Activated T-cell treated with anti-CD3 and anti-CD28 coated beads for 4 hours (primary cell): ENCODE data around the gene CLASP2.
"Not testable (repeated sequence)": the region's sequence is repeated elsewhere in the genome, so short reads cannot be mapped to it uniquely, and the experiment has no call there.

Experiments used
- DNase-seq: peaks from one replicate; pipeline ENCODE4 v3.0.0-alpha.2; 2020

Gene CLASP2

GRCh38 chr3:33717866-33718594 is at the start of gene CLASP2:
TSS of gene CLASP2 (minus strand) at chr3:33718254. CDS start at chr3:33718002, 252 bp downstream.
- DNase-seq: peak; percentile 74

- no peak for DNase-seq
Observed at GRCh38 chr3:33758864-33759263, 40.8 kb upstream of the CLASP2 start.

DNA sequence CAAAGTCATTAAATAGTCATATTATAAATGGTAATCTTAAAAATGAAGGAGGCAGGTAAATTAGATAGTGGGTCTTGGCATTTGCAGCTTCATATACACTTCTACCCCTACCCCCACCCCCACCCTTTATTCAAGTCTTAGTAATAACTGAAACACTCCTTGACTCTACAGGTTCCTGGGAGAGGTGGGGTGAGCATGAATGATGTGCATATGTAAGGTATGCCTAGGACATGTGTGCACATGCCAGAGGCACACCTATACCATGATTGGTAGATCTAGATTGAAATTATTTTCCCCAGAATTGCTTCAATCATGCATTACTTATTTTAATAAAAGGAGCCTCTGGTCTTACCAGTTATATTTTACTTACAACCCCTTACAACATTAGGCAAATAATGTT is 40.2 kb upstream of the CLASP2 start:
- no peak for DNase-seq

DNA sequence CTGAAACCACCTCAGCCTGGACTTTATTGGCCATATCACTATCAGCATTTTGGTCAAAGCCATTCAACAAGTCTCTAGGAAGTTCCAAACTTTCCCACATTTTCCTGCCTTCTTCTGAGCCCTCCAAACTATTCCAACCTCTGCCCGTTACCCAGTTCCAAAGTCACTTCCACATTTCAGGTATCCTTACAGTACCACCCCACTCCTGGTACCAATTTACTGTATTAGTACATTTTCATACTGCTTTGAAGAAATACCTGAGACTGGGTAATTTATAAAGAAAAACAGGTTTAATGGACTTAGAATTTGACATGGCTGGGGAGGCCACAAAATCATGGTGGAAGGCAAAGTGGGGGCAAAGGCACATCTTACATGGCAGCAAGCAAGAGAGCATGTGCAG is 36.3 kb upstream of the CLASP2 start:
- not testable (repeated sequence) for DNase-seq

GRCh38 chr3:33751336-33751735 is 33.3 kb upstream of the CLASP2 start:
- DNase-seq: no peak

DNA sequence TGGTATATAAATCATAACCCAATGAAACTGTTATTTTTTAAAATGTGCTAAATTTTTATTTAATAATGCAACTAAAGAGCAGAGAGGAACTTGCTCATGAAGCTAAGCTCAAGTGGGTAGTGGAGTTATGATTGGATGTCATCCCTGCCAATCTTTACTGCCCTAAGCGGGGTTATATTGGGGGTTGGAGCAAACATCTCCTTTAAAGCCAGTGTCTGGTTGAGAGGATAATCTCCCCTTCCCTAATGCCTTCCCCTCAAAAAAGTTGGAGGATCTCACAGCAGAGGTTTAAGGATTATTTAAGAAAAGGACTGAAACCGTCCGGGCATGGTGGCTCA is 32.1 kb upstream of the CLASP2 start:
- no peak for DNase-seq

DNA sequence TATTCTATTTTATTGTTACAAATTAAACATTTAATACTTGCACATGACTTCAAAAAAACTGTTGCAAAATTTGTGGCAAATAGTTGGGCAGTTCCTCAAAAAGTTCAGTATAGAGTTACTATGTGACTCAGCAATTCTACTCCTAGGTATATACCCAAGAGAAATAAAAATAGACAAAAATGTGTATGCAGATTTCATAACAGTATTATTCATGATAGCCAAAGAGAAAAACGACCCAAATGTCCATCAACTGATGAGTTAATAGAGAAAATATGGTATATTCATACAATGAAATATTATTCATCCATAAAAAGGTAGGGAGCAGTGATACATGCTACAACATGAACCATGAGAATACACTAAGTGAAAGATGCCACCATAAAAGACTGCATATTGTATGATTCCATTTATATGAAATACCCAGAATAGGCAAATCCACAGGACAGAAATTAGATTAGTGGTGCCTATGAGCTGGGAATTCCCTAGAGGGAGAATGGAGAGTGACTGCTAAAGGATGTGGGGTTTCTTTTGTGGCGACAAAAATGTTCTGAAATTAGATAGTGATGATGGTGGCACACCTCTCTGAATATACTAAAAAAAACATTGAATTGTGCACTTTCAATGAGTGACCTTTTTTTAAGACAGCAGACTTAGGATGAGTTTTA is 31.6 kb upstream of the CLASP2 start:
- DNase-seq: no peak

GRCh38 chr3:33746416-33747116 is 28.5 kb upstream of the CLASP2 start:
- DNase-seq: no peak

DNA sequence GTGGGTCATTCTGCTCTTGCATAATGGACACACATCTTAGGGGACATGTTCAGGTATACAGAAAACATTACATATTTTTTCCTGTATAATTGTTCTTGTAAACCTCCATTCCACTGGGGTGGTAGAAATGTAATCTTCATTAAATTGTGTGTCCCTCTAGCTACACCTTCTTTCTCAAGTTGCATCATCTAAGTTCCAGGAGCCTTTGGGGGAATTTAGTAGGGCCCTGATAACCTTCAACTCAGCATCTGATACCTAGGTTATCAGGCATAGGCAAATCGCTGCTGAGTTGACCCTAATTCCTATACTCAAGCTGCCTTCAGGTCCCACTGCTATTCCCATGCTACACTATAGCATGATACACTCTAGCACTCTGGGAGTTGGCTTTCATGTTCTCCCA is 19.1 kb upstream of the CLASP2 start:
- no peak for DNase-seq

DNA sequence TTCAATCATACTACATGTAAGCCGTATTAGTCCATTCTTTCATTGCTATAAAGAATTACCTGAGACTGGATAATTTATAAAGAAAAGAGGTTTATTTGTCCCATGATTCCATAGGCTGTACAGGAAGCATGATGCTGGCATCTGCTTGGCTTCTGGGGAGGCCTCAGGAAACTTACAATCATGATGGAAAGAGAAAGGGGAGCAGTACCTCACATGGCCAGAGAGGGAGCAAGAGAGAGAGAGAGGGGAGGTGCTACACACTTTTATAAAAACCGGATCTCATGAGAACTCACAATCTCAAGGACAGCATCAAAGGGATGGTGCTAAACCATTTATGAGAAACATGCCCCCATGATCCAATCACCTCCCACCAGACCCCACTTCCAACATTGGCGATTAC is 14.3 kb upstream of the CLASP2 start:
- no peak for DNase-seq

GRCh38 chr3:33729993-33730392 is 11.9 kb upstream of the CLASP2 start:
- no peak for DNase-seq

DNA sequence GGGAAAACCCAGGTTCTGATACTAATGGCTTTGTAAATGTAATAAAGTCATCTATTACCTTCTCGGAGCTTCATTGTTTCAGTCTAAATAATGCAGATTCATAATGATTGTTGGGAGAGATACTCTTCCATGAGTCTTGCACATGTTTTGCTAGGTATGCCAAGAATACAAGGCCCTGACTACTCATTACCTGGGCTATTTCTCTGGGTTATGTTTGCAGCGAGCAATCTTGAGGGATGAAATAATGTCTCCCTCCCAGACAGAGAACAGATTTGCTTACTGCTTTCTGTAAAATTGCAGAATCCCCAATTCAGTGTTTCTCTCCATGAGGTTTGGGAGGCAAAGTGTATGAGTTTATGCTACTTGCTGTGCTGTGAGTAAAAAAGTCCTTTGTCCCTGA is 6.2 kb upstream of the CLASP2 start:
- DNase-seq: no peak

DNA sequence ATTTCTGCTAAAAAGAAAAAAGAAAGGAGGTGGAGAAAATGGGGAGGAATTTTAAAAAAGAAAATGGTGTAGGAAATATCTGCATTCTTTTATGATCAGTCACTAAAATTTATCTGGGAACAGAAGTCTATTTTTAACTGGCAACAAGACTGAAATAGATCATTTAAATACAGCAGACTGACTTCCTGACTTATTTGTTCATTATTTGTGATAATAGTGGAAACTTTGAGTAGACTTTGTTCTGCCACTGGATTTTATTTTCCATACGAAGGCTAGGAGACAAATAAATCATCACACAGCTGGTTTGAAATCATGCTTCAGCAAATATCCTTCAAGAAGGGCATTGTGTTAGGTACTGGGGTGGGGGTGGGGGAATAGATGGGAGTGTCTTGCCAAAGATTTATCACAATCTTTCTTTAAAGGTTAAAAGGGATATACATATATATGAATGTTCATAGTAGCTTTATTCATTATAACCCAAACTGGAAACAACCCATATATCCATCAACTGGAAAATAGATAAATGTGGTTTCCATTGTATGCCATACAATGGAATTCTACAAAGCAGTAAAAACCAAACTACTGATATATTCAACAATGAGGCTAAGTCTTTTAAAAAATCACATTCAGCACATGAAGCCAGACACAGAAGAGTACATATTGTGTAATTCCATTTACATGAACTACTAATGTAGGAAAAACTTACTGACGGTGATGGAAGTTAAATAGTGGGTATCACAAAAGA is 4.7 kb upstream of the CLASP2 start:
- DNase-seq: no peak

DNA sequence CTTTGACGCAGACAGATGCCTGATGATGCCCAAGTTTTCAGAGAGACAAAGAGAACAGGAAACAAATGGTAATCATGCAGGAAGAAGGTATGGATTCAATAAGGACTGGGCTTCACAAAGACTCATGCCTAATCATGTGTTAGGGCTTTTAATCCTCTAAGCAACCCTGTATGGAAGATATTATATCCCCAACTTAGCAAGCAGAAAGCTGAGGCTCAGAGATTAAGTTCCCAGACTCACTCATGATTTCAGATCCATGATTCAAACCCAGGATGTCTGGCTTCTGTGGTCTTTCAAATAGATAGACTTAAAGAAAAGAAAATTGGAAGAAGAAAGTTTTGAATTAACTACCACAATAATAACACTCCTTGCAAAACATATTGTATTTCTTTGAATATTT is 4.1 kb upstream of the CLASP2 start:
- no peak for DNase-seq

- DNase-seq: no peak
Observed at GRCh38 chr3:33718595-33718907, 497 bp upstream of the CLASP2 start.

DNA sequence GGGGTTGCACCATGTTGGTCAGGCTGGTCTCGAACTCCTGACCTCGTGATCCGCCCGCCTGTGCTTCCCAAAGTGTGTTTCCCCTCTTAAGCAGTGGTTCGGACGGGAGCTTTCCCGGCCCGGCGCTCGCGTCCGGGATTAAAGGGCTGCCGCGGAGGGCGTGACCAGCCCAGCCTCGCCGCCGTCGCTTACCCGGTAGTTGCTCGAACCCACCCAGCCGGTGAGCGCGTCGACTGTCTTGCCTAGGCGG is 513 bp downstream of the CLASP2 start:
- DNase-seq: no peak

GRCh38 chr3:33716227-33716626 is 1.8 kb downstream of the CLASP2 start:
- DNase-seq: no peak

GRCh38 chr3:33711100-33711499 is 7.0 kb downstream of the CLASP2 start:
- DNase-seq: no peak

DNA sequence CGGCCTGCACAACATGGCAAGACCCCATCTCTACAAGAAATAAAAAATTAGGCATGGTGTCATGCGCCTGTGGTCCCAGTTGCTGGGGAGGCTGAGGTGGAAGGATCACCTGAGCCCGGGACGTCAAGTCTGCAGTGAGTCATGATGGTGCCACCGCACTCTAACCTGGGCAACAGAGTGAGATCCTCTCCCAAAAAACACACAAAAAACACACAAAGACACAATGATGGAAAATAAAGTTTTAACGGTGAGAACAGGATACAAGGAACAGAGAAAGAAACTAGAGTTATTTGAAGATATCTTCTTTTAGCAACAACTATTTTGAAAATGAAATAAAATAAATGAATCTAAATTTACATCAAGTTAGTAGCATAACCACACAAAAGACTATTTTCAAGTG is 12.0 kb downstream of the CLASP2 start:
- DNase-seq: no peak

DNA sequence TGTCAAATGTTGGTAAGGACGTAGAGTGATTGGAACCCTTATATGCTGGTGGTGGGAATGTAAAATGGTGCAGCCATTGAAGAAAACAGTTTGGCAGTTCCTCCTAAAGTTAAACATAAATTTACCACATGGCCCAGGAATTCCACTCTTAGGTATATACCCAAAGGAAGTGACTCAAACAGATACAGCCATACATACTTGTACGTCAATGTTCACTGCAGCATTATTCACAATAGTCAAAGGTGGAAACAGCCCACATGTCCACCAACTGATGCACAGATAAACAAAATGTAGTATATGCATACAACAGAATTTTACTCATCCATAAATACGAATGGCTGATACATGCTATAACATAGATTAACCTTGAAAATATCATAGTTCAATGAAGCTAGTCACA is 13.2 kb downstream of the CLASP2 start:
- no peak for DNase-seq

GRCh38 chr3:33699275-33699674 is 18.8 kb downstream of the CLASP2 start:
- DNase-seq: no peak

- no peak for DNase-seq
Observed at GRCh38 chr3:33694944-33695343, 23.1 kb downstream of the CLASP2 start.

DNA sequence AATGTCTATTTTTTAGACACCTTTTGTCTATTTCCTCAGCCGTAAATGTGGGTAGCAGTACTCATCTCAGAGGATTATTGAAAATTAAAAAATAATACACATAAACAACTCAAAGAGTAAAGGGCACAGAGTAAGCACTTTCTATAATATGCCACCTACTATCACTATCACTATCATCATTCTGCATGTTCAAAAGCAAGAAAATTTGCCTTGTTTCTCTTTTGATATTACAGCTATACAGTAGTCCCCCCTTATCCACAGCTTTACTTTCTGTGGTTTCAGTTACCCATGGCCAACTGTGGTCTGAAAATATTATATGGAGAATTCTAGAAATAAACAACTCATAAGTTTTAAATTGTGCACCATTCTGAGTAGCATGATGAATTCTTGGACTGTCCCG is 27.7 kb downstream of the CLASP2 start:
- DNase-seq: no peak

DNA sequence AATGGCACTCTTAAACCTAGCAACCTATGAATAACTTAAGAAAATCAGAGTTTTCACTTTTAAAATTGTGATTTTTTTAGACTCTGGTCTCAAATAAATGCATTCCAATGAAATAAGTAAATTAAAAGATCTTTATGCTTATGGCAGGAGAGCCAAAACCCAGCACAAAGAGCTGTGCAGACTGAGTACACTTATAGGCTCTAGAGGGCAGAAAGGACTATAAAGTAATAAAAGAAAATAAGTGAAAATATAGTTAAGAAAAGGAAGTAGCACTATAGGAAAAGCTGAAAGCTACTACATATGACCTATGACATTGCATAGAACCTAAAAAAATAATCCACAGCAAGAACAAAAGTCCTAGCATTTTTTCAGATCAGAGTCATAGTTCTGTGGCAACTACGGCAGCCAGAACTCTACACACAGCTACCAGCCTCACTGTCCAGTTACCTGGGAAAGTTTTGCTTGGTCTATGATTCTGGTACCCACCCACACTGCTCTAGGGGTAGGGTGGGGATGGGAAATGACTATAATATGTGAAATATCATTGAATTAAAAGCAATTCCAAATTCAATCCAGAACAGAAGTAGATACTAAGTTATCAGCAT is 30.5 kb downstream of the CLASP2 start:
- DNase-seq: no peak
